PFSK-1 (cell line): ENCODE measurements around the gene E2F4.

Experiments
- FOXP2 ChIP-seq: optimal IDR thresholded peaks from 2 replicates; pipeline ENCODE3; 2011; ENCODE audit warnings: borderline replicate concordance, control low read depth, inconsistent platforms; ENCODE audit not compliant: insufficient read depth; ENCODE audit errors: extremely low read length, extremely low read depth
- POLR2AphosphoS5 ChIP-seq: IDR thresholded peaks from 2 replicates; pipeline ENCODE4 v1.6.1; 2012; ENCODE audit warnings: low read depth, mild to moderate bottlenecking, control low read depth, low read length, moderate library complexity
- SIN3A ChIP-seq: IDR thresholded peaks from 2 replicates; pipeline ENCODE4 v1.6.1; 2012; ENCODE audit warnings: mild to moderate bottlenecking, low read length, moderate library complexity, borderline replicate concordance; ENCODE audit not compliant: insufficient read depth
- TAF1 ChIP-seq: IDR thresholded peaks from 2 replicates; pipeline ENCODE4 v1.6.1; 2012; ENCODE audit warnings: low read length, control low read depth, borderline replicate concordance; ENCODE audit not compliant: insufficient read depth
- TF ChIP-seq, protein P1 (sequence below), 2 experiments: IDR thresholded peaks; 2 replicates each; pipeline versions ENCODE4 v1.6.1 to v1.8.0; 2011 to 2012; ENCODE audit warnings: low read depth in 2 of 2, low read length in 2 of 2, control low read depth in 1 of 2, inconsistent platforms in 1 of 2, mild to moderate bottlenecking in 1 of 2, moderate library complexity in 1 of 2; ENCODE audit not compliant: insufficient read depth in 1 of 2

E2F4 gene

DNA sequence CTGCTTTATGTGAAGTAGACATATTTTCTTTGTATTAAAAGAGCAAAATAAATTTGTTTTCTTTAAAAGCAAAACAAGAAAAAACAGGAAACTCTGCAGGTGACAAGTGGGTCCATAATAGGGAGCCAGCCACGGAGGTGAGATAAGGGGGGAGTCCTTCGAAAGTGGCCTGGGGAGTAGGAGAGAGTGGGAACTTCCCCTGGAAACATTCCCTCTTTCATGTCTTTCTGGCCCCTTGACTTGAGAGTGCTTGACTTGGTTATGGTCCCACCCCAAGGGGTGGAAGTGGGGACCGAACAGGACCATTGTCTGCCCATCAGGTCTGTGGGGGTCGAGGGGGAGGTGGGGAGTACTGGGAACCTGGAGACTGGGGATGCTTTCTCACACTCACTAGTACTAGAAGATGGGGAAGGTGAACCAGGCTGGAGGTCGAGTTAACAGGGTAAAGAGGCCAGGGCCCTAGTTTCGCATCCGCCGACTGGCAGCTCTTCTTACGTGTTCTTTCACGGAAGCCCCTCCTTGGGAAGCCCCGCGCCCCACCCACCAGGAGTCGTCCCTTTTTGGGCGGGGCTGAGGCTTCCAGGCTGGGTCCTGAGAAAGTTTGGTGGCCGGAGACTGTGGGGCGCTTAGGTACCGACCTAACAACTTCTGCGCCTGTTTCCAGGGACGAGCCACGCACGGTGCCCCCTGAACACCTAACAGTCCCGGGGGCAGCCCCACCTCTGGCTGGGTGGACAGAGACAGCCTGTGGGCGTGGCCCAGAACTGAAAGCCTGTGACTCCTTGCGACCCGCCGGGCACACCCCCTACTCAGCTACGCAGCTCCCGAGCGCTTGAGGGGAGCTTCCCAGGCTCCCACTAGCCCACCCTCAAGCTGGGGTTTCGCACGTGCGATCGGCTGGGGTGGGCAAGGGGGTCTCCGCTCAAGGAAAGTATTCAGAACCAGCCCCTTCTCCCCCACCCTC is 33.0 kb upstream of the E2F4 start:
- TF ChIP-seq SIN3A (peak; percentile 14; the same call in 1 of the 2 replicates), POLR2AphosphoS5 (no peak)
- TF ChIP-seq, protein P1, sequence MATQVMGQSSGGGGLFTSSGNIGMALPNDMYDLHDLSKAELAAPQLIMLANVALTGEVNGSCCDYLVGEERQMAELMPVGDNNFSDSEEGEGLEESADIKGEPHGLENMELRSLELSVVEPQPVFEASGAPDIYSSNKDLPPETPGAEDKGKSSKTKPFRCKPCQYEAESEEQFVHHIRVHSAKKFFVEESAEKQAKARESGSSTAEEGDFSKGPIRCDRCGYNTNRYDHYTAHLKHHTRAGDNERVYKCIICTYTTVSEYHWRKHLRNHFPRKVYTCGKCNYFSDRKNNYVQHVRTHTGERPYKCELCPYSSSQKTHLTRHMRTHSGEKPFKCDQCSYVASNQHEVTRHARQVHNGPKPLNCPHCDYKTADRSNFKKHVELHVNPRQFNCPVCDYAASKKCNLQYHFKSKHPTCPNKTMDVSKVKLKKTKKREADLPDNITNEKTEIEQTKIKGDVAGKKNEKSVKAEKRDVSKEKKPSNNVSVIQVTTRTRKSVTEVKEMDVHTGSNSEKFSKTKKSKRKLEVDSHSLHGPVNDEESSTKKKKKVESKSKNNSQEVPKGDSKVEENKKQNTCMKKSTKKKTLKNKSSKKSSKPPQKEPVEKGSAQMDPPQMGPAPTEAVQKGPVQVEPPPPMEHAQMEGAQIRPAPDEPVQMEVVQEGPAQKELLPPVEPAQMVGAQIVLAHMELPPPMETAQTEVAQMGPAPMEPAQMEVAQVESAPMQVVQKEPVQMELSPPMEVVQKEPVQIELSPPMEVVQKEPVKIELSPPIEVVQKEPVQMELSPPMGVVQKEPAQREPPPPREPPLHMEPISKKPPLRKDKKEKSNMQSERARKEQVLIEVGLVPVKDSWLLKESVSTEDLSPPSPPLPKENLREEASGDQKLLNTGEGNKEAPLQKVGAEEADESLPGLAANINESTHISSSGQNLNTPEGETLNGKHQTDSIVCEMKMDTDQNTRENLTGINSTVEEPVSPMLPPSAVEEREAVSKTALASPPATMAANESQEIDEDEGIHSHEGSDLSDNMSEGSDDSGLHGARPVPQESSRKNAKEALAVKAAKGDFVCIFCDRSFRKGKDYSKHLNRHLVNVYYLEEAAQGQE (IDR thresholded peaks at IDR 0.05; ENCODE audit: insufficient read depth in 1 of 2, low read depth in 2 of 2, low read length in 2 of 2), result 0 out of 4 replicates have a peak, but pooled peaks of 1 of the 2 experiments have one; percentile 7

DNA sequence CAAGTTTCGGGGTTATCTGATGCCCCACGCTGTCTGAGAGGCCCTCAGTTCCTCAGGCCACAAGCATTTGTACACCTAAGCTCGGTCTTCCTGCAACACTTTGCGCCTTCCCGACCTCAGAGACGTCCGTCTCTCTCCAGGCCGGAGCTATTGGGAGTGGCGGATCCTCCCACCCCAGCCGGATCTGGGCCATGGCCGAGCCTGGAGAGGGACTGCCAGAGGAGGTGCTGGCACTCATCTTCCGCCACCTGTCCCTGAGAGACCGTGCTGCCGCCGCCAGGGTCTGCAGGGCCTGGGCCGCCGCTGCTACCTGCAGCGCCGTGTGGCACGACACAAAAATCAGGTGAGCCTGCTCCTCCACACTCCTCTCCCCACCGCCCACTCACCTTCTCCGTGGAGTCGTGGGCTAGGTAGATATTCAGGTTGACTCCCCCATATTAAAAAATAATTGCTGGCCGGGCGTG is 30.3 kb upstream of the E2F4 start:
- TF ChIP-seq POLR2AphosphoS5 (no peak), TAF1 (no peak)
- TF ChIP-seq, protein P1 (IDR thresholded peaks at IDR 0.05; ENCODE audit: insufficient read depth in 1 of 2, low read depth in 2 of 2, low read length in 2 of 2), result no peak

DNA sequence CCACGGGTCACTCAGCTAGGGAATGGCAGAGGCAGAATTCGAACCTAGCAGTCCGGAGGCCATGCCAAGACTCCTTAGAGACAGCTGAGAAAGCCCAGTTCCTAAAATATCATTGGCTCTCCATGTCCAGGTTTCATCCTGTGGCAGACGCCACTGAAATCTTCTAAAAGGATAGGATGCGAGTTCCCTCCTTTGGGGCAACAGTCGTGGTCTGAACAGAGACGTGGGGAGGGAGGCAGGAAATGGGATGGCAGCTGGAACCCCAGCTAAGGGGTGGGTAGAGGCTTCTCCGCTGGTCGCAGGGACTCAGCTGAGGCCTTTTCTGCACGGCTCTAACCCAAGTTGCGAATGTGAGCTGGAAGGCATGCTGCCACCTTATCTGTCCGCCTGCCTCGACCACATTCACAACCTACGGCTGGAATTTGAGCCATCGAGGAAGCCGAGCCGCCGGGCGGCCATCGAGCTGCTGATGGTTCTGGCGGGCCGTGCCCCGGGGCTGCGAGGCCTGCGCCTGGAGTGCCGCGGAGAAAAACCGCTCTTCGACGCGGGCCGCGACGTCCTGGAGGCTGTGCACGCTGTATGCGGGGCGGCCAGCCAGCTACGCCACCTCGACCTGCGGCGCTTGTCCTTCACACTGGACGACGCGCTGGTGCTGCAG is 29.3 kb upstream of the E2F4 start:
- TF ChIP-seq, protein P1 (IDR thresholded peaks at IDR 0.05; ENCODE audit: insufficient read depth in 1 of 2, low read depth in 2 of 2, low read length in 2 of 2), result no peak
- TF ChIP-seq POLR2AphosphoS5, result no peak
- TF ChIP-seq SIN3A, result no peak
- no peak for TF ChIP-seq TAF1
- TF ChIP-seq FOXP2, result no peak

DNA sequence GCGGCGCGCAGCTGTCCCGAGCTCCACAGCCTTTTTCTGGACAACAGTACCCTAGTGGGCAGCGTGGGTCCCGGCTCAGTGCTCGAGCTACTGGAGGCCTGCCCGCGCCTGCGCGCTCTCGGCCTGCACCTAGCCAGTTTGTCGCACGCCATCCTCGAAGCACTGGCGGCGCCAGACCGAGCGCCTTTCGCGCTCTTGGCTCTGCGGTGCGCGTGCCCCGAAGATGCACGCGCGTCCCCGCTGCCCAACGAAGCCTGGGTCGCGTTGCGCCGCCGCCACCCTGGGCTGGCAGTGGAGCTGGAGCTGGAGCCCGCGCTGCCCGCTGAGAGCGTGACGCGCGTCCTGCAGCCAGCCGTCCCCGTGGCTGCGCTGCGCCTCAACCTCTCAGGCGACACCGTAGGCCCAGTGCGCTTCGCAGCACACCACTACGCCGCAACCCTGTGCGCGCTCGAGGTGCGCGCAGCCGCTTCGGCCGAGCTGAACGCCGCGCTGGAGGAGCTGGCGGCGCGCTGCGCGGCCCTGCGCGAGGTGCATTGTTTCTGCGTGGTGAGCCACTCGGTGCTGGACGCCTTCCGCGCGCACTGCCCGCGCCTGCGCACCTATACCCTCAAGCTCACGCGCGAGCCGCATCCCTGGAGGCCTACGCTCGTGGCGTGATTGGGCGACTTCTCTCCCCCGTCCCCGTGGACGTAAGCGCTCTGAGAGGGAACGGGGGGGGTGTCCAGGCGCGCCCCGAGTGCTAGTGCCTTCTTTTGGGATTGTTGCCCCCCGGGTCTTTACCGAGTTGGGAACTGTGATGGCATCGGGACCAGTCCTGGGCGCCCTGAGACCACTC is 28.6 kb upstream of the E2F4 start:
- TF ChIP-seq, protein P1 (IDR thresholded peaks at IDR 0.05; ENCODE audit: insufficient read depth in 1 of 2, low read depth in 2 of 2, low read length in 2 of 2), result no peak
- no peak for TF ChIP-seq TAF1
- no peak for TF ChIP-seq POLR2AphosphoS5
- TF ChIP-seq FOXP2, result no peak
- TF ChIP-seq SIN3A, result no peak
